ENCODE measurements around the gene NXN.

DNA sequence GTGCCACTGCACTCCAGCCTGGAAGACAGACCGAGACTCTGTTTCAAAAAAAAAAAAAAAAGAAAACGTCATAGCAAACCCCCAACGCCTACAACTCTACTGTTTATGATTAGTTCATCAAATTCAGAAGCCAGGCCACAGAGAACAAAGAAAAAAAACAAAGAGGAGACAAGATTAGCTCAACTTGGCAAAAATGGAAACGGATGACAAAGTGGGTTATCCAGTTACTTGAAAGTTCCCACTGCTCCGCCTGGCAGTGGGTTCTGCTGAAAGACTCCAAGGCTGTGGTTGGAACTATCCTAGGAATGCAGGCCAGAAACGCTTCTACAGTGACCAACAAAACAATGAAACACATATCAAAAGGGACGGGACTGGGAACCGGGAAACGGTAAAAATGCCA is 144.3 kb downstream of the NXN start:
- TF ChIP-seq ZNF274 (IDR thresholded peaks at IDR 0.05; ENCODE audit: low read depth, low read length) (no peak), SUZ12 (IDR thresholded peaks at IDR 0.05; ENCODE audit: extremely low read depth, insufficient read depth, insufficient read length) (no peak)

Data from NT2/D1 (cell line).